Sigmoid colon (tissue), 4 donors: Measurements from ENCODE around the gene BRINP3.

Experiments used
- EP300 ChIP-seq, 4 donors: sonication (generic); formaldehyde crosslinking; IDR thresholded peaks; one replicate each; pipeline ENCODE4 v1.6.1; 2017; ENCODE audit warnings: antibody characterized with exemption in 4 of 4
- POLR2A ChIP-seq, 2 donors: fragments of 450-650 bp; IDR thresholded peaks; one replicate each; pipeline ENCODE4 v1.6.1; 2016; ENCODE audit warnings: antibody characterized with exemption in 2 of 2, mild to moderate bottlenecking in 2 of 2, moderate library complexity in 2 of 2
- POLR2AphosphoS5 ChIP-seq, 4 donors: sonication (generic); formaldehyde crosslinking; IDR thresholded peaks; one replicate each; pipeline ENCODE4 v1.6.1; 2017; ENCODE audit warnings: antibody characterized with exemption in 4 of 4
- TF ChIP-seq, protein P1 (sequence below), 4 experiments: fragments of 450-650 bp in 3 of 4; fragments of 200-600 bp in 1 of 4; IDR thresholded peaks; one replicate each; pipeline ENCODE4 v1.5.1; 2016 to 2019; ENCODE audit warnings: antibody characterized with exemption in 4 of 4, mild to moderate bottlenecking in 3 of 4, moderate library complexity in 2 of 4

DNA sequence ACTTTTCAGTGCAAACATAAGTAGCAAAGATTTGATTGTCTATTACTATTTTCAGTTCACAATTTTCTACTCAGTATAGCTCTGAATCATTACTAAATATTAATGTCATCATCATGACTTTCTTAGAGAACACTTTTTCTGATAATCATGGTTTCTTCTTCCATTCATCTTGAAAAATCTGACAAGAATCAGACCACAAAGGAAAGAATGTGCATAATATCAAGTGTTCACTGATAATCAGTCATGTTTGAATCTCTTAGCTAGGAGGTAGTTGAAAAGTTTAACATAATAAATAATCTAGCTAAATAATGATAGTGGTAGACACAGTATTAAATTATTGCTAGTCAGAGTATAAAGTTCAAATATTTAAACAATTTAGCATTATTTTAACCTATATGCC is 133.2 kb downstream of the BRINP3 start:
- TF ChIP-seq, protein P1, sequence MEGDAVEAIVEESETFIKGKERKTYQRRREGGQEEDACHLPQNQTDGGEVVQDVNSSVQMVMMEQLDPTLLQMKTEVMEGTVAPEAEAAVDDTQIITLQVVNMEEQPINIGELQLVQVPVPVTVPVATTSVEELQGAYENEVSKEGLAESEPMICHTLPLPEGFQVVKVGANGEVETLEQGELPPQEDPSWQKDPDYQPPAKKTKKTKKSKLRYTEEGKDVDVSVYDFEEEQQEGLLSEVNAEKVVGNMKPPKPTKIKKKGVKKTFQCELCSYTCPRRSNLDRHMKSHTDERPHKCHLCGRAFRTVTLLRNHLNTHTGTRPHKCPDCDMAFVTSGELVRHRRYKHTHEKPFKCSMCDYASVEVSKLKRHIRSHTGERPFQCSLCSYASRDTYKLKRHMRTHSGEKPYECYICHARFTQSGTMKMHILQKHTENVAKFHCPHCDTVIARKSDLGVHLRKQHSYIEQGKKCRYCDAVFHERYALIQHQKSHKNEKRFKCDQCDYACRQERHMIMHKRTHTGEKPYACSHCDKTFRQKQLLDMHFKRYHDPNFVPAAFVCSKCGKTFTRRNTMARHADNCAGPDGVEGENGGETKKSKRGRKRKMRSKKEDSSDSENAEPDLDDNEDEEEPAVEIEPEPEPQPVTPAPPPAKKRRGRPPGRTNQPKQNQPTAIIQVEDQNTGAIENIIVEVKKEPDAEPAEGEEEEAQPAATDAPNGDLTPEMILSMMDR (IDR thresholded peaks at IDR 0.05): no peak
- no peak for TF ChIP-seq POLR2A (IDR thresholded peaks at IDR 0.05)
- TF ChIP-seq EP300 (IDR thresholded peaks at IDR 0.05): no peak
- TF ChIP-seq POLR2AphosphoS5 (IDR thresholded peaks at IDR 0.05): no peak
